ENCODE results near the gene KXD1.
"Not testable (repeated sequence)": the region's sequence is repeated elsewhere in the genome, so short reads cannot be mapped to it uniquely, and the experiment has no call there.

Gene KXD1

GRCh38 chr19:18587561-18587960, 29.9 kb downstream of the KXD1 start:
- no peak for DNase-seq

GRCh38 chr19:18587962-18588610, 30.4 kb downstream of the KXD1 start:
- DNase-seq: no peak

- peak; percentile 90 for DNase-seq
These were observed 31.1 kb downstream of the KXD1 start, which contains the start of gene REX1BD for GRCh38 chr19:18588611-18589379. Gene REX1BD (plus strand): TSS chr19:18588798. CDS start chr19:18588802, 4 bp downstream.

- DNase-seq: peak; percentile 74
These were observed 32.0 kb downstream of the KXD1 start for GRCh38 chr19:18589380-18590272.

- no peak for DNase-seq
These were observed 32.9 kb downstream of the KXD1 start for GRCh38 chr19:18590273-18591272.

GRCh38 chr19:18591735-18592385, 34.2 kb downstream of the KXD1 start:
- no peak for DNase-seq

GRCh38 chr19:18592732-18593131, 35.1 kb downstream of the KXD1 start:
- DNase-seq: not testable (repeated sequence)

GRCh38 chr19:18593367-18594095, 35.9 kb downstream of the KXD1 start:
- DNase-seq: no peak

- DNase-seq: peak; percentile 78
These were observed 36.6 kb downstream of the KXD1 start for GRCh38 chr19:18594096-18594823.

- DNase-seq: no peak
These were observed 37.2 kb downstream of the KXD1 start for GRCh38 chr19:18594824-18595373.

GRCh38 chr19:18595475-18595874, 37.8 kb downstream of the KXD1 start:
- DNase-seq: no peak

- DNase-seq: no peak
These were observed 39.1 kb downstream of the KXD1 start for GRCh38 chr19:18596752-18597157.

GRCh38 chr19:18597809-18598660, 40.4 kb downstream of the KXD1 start:
- DNase-seq: no peak

GRCh38 chr19:18599485-18599884, 41.8 kb downstream of the KXD1 start:
- no peak for DNase-seq

- not testable (repeated sequence) for DNase-seq
These were observed 43.2 kb downstream of the KXD1 start for GRCh38 chr19:18600692-18601397.

GRCh38 chr19:18601875-18602274, 44.2 kb downstream of the KXD1 start:
- DNase-seq: no peak

GRCh38 chr19:18603255-18603957, 45.7 kb downstream of the KXD1 start:
- peak; percentile 30 for DNase-seq

Data from activated naive CD4-positive, alpha-beta T cell treated with anti-CD3 and anti-CD28 coated beads, Interleukin-2, amount 50 U/mL, for 16 hours (primary cell).